WTC11 (cell line): ENCODE results near the gene ATG14.

ENCODE experiments used
- ELF4 ChIP-seq: sonication (generic); formaldehyde crosslinking; IDR thresholded peaks from 2 replicates; pipeline ENCODE4 v1.8.1; 2022; ENCODE audit warnings: low read depth, mild to moderate bottlenecking, moderate library complexity, missing genetic modification reagents
- ZNF138 ChIP-seq: sonication (generic); formaldehyde crosslinking; conservative IDR thresholded peaks from 2 replicates; pipeline ENCODE4 v1.8.1; 2022; ENCODE audit warnings: mild to moderate bottlenecking, moderate library complexity, missing genetic modification reagents
- TF ChIP-seq, protein P1 (sequence below): fragments of 200-600 bp; IDR thresholded peaks from 2 replicates; pipeline ENCODE4 v1.8.0; 2022; ENCODE audit warnings: antibody characterized with exemption

DNA sequence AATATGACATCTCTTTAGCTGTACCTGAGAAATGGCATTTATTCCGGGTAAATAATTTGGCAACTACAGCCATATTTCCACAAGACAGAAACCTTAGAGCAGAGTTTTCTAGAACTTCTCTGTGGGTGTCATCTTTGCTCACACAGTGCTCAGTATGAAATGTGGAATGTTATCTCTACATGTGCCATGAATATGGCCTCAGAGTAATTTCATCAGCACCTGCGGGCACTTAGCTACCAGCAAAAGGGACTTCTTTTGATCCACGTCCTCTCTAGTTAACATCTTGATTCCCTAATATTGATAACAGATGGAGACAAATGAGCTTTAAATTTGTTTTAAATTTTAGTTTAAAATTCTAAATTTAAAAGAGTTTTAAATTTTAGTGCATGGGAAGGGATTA is 2.9 kb upstream of the ATG14 start:
- no peak for TF ChIP-seq ZNF138 (CRISPR knock-in tag)
- no peak for TF ChIP-seq ELF4
- TF ChIP-seq, protein P1, sequence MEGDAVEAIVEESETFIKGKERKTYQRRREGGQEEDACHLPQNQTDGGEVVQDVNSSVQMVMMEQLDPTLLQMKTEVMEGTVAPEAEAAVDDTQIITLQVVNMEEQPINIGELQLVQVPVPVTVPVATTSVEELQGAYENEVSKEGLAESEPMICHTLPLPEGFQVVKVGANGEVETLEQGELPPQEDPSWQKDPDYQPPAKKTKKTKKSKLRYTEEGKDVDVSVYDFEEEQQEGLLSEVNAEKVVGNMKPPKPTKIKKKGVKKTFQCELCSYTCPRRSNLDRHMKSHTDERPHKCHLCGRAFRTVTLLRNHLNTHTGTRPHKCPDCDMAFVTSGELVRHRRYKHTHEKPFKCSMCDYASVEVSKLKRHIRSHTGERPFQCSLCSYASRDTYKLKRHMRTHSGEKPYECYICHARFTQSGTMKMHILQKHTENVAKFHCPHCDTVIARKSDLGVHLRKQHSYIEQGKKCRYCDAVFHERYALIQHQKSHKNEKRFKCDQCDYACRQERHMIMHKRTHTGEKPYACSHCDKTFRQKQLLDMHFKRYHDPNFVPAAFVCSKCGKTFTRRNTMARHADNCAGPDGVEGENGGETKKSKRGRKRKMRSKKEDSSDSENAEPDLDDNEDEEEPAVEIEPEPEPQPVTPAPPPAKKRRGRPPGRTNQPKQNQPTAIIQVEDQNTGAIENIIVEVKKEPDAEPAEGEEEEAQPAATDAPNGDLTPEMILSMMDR, result no peak
